Trophoblast cell (in vitro differentiated cells and primary cell): ENCODE results near the gene ILF2.
A peak's percentile ranks its signal among the peaks of the same experiment; 100 is the strongest.
"Not testable (repeated sequence)": the region's sequence is repeated elsewhere in the genome, so short reads cannot be mapped to it uniquely, and the experiment has no call there.

Experiments used
- DNase-seq, 2 donors: peaks; one replicate each; pipeline ENCODE4 v3.0.0-alpha.2; 2016
- H2AFZ ChIP-seq: 2 replicates; pipeline ENCODE4 v1.6.1; 2013; ENCODE audit warnings: low read length, moderate library complexity, mild to moderate bottlenecking; ENCODE audit not compliant: insufficient read depth, poor library complexity
- H2AK5ac ChIP-seq: 2 replicates; pipeline ENCODE4 v1.6.1; 2013; ENCODE audit warnings: mild to moderate bottlenecking, low read length
- H2BK120ac ChIP-seq: 2 replicates; pipeline ENCODE4 v1.6.1; 2013; ENCODE audit warnings: low read length, mild to moderate bottlenecking, moderate library complexity; ENCODE audit not compliant: insufficient read depth, poor library complexity
- H2BK12ac ChIP-seq: 2 replicates; pipeline ENCODE4 v1.6.1; 2013; ENCODE audit warnings: mild to moderate bottlenecking, low read length, moderate library complexity
- H2BK5ac ChIP-seq: 2 replicates; pipeline ENCODE4 v1.6.1; 2013; ENCODE audit warnings: low read length, low read depth, moderate library complexity, mild to moderate bottlenecking; ENCODE audit not compliant: poor library complexity
- H3K14ac ChIP-seq: 2 replicates; pipeline ENCODE4 v1.6.1; 2013; ENCODE audit warnings: mild to moderate bottlenecking, low read length
- H3K18ac ChIP-seq: 2 replicates; pipeline ENCODE4 v1.6.1; 2013; ENCODE audit warnings: mild to moderate bottlenecking, low read length
- H3K23ac ChIP-seq: 2 replicates; pipeline ENCODE4 v1.6.1; 2013; ENCODE audit warnings: low read length
- H3K27ac ChIP-seq: 2 replicates; pipeline ENCODE4 v1.5.1; 2013; ENCODE audit warnings: low read depth, mild to moderate bottlenecking, inconsistent platforms, low read length, moderate library complexity
- H3K27me3 ChIP-seq: 2 replicates; pipeline ENCODE4 v1.6.1; 2013; ENCODE audit warnings: inconsistent platforms, mild to moderate bottlenecking, low read length, moderate library complexity; ENCODE audit not compliant: insufficient read depth
- H3K36me3 ChIP-seq, 2 experiments: 1 replicate in 1 of 2; 2 replicates in 1 of 2; pipeline ENCODE4 v1.6.1; 2013; ENCODE audit warnings: low read length in 2 of 2, mild to moderate bottlenecking in 2 of 2, moderate library complexity in 1 of 2; ENCODE audit not compliant: insufficient read depth in 2 of 2, control insufficient read depth in 1 of 2
- H3K4ac ChIP-seq: 2 replicates; pipeline ENCODE4 v1.6.1; 2013; ENCODE audit warnings: low read depth, mild to moderate bottlenecking, low read length, moderate library complexity
- H3K4me1 ChIP-seq, 2 experiments: 1 replicate in 1 of 2; 2 replicates in 1 of 2; pipeline ENCODE4 v1.6.1; 2013; ENCODE audit warnings: low read length in 2 of 2, mild to moderate bottlenecking in 2 of 2, moderate library complexity in 1 of 2; ENCODE audit not compliant: insufficient read depth in 2 of 2, control insufficient read depth in 1 of 2
- H3K4me2 ChIP-seq: 2 replicates; pipeline ENCODE4 v1.6.1; 2013; ENCODE audit warnings: inconsistent platforms, mild to moderate bottlenecking, low read length, moderate library complexity
- H3K4me3 ChIP-seq: 2 replicates; pipeline ENCODE4 v1.5.1; 2013; ENCODE audit warnings: mild to moderate bottlenecking, low read depth, low read length, inconsistent platforms
- H3K79me1 ChIP-seq: one replicate; pipeline ENCODE4 v1.6.1; 2013; ENCODE audit warnings: low read length
- H3K79me2 ChIP-seq: 2 replicates; pipeline ENCODE4 v1.6.1; 2013; ENCODE audit warnings: low read length, mild to moderate bottlenecking; ENCODE audit not compliant: control insufficient read depth, insufficient read depth, poor library complexity
- H3K9ac ChIP-seq: 2 replicates; pipeline ENCODE4 v1.6.1; 2013; ENCODE audit warnings: mild to moderate bottlenecking, low read length
- H3K9me3 ChIP-seq: 2 replicates; pipeline ENCODE4 v1.6.1; 2013; ENCODE audit warnings: low read depth, mild to moderate bottlenecking, control low read depth, inconsistent platforms, low read length; ENCODE audit not compliant: insufficient read depth
- H4K12ac ChIP-seq: 2 replicates; pipeline ENCODE4 v1.6.1; 2013; ENCODE audit warnings: low read depth, mild to moderate bottlenecking, low read length, moderate library complexity
- H4K8ac ChIP-seq: 2 replicates; pipeline ENCODE4 v1.6.1; 2013; ENCODE audit warnings: low read depth, mild to moderate bottlenecking, low read length, moderate library complexity
- H4K91ac ChIP-seq: one replicate; pipeline ENCODE4 v1.6.1; 2013; ENCODE audit warnings: low read depth, mild to moderate bottlenecking, low read length, moderate library complexity
- WGBS: extraction: QIAGEN DNeasy Blood & Tissue Kit; methylation state at CpG from one replicate; pipeline ENCODE4 v1.1.7; 2013; ENCODE audit warnings: missing lambda C conversion rate; ENCODE audit not compliant: insufficient read length, insufficient coverage; ENCODE audit errors: extremely low coverage; 5-methylcytosine and 5-hydroxymethylcytosine counted together

ILF2 gene

DNA sequence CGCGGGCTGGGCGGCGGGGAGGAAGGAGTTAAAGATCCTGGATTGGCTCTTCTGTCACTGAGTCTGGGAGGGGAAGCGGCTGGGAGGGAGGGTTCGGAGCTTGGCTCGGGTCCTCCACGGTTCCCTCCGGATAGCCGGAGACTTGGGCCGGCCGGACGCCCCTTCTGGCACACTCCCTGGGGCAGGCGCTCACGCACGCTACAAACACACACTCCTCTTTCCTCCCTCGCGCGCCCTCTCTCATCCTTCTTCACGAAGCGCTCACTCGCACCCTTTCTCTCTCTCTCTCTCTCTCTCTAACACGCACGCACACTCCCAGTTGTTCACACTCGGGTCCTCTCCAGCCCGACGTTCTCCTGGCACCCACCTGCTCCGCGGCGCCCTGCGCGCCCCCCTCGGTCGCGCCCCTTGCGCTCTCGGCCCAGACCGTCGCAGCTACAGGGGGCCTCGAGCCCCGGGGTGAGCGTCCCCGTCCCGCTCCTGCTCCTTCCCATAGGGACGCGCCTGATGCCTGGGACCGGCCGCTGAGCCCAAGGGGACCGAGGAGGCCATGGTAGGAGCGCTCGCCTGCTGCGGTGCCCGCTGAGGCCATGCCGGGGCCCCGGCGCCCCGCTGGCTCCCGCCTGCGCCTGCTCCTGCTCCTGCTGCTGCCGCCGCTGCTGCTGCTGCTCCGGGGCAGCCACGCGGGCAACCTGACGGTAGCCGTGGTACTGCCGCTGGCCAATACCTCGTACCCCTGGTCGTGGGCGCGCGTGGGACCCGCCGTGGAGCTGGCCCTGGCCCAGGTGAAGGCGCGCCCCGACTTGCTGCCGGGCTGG is 7.9 kb upstream of the ILF2 start, which contains the start of gene NPR1:
Gene NPR1, plus strand, starts transcription at position 170 of the 818 bp plus-strand sequence. Its CDS starts 421 bp downstream, at position 591.
- no peak for DNase-seq
- Histone ChIP-seq H4K8ac (no peak within 1 kb of the TSS), H4K12ac (no peak within 1 kb of the TSS), H3K4me3 (peak within 1 kb of the TSS; percentile 33), H3K27me3 (peaks cover 28% of the 10 kb centered on the region), H3K9ac (no peak within 1 kb of the TSS), H3K27ac (no peak within 1 kb of the TSS), H3K79me1 (no peaks in the 10 kb centered on the region), H2BK5ac (no peak within 1 kb of the TSS), H3K4ac (no peak within 1 kb of the TSS), H2AFZ (peak within 1 kb of the TSS; percentile 24), H2AK5ac (no peak within 1 kb of the TSS), H3K36me3 (no peaks in the 10 kb centered on the region), H2BK120ac (no peak within 1 kb of the TSS), H3K4me2 (peak within 1 kb of the TSS; percentile 65), H2BK12ac (no peak within 1 kb of the TSS), H3K79me2 (no peaks in the 10 kb centered on the region), H4K91ac (no peak within 1 kb of the TSS), H3K18ac (no peak within 1 kb of the TSS), H3K23ac (no peak within 1 kb of the TSS), H3K14ac (no peak within 1 kb of the TSS), H3K9me3 (peaks cover 3% of the 10 kb centered on the region), H3K4me1 (peaks cover 9 to 17% of the 10 kb centered on the region in 2 experiments)
- no CpG with 5 or more reads among the region's 78 CpGs for WGBS

GRCh38 chr1:153677718-153678518 is 7.1 kb upstream of the ILF2 start:
- H2BK120ac ChIP-seq, result no peak overlapping the region
- DNase-seq, result peak in 1 of 2 donors; percentile 61
- H3K23ac ChIP-seq, result no peak overlapping the region
- H3K4me3 ChIP-seq, result peak overlapping the region; percentile 33
- H2BK5ac ChIP-seq, result no peak overlapping the region
- no peak overlapping the region for H4K91ac ChIP-seq
- no CpG with 5 or more reads among the region's 29 CpGs for WGBS
- H3K79me2 ChIP-seq, result no peaks in the 10 kb centered on the region
- no peak overlapping the region for H3K4ac ChIP-seq
- H2AK5ac ChIP-seq, result no peak overlapping the region
- H4K12ac ChIP-seq, result no peak overlapping the region
- H2BK12ac ChIP-seq, result no peak overlapping the region
- H3K79me1 ChIP-seq, result no peaks in the 10 kb centered on the region
- no peak overlapping the region for H3K27ac ChIP-seq
- peaks cover 9 to 17% of the 10 kb centered on the region in 2 experiments for H3K4me1 ChIP-seq
- H3K9me3 ChIP-seq, result peaks cover 3% of the 10 kb centered on the region
- H3K36me3 ChIP-seq, result no peaks in the 10 kb centered on the region
- no peak overlapping the region for H4K8ac ChIP-seq
- H3K14ac ChIP-seq, result no peak overlapping the region
- H3K18ac ChIP-seq, result no peak overlapping the region
- no peak overlapping the region for H3K9ac ChIP-seq
- H3K27me3 ChIP-seq, result peaks cover 28% of the 10 kb centered on the region
- peak overlapping the region; percentile 65 for H3K4me2 ChIP-seq
- no peak overlapping the region for H2AFZ ChIP-seq

DNA sequence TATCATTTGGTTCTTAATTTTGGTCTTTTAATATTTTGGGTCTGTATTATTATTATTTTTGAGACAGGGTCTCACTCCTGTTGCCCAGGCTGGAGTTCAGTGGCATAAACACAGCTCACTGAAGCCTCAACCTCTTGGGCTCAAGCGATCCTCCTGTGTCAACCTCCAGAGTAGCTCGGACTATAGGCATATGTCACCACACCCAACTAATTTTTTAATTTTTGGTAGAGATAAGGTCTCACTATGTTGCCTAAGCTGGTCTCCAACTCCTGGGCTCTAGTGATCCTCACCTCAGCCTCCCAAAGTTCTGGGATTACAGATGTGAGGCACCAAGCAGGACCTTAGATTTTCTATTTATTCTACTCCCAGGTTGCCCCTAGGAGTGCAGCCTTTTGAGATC is 2.7 kb upstream of the ILF2 start:
- Histone ChIP-seq H3K4ac (no peak overlapping the region), H3K4me3 (no peak overlapping the region), H3K27ac (no peak overlapping the region), H2AK5ac (no peak overlapping the region), H4K8ac (no peak overlapping the region), H3K9me3 (no peaks in the 10 kb centered on the region), H3K23ac (no peak overlapping the region), H3K79me2 (peaks cover 8% of the 10 kb centered on the region), H3K36me3 (peaks cover 8 to 9% of the 10 kb centered on the region in 2 experiments), H3K18ac (no peak overlapping the region), H3K27me3 (peaks cover 6% of the 10 kb centered on the region), H3K4me2 (no peak overlapping the region), H2AFZ (no peak overlapping the region), H2BK12ac (no peak overlapping the region), H4K12ac (no peak overlapping the region), H4K91ac (no peak overlapping the region), H2BK5ac (no peak overlapping the region), H3K79me1 (peaks cover 5% of the 10 kb centered on the region), H3K14ac (no peak overlapping the region), H3K4me1 (peaks cover 3 to 7% of the 10 kb centered on the region in 2 experiments), H2BK120ac (no peak overlapping the region), H3K9ac (no peak overlapping the region)
- whole genome bisulfite sequencing, result no CpG with 5 or more reads among the region's 2 CpGs
- no peak for DNase-seq

- not testable (repeated sequence) for H3K18ac ChIP-seq, H3K23ac ChIP-seq, H3K27me3 ChIP-seq, H4K91ac ChIP-seq, H2AK5ac ChIP-seq, H3K4ac ChIP-seq, H4K12ac ChIP-seq, H3K9ac ChIP-seq, H3K79me1 ChIP-seq, H4K8ac ChIP-seq, H2BK5ac ChIP-seq, H3K14ac ChIP-seq, H3K4me1 ChIP-seq, H2BK12ac ChIP-seq, H3K79me2 ChIP-seq, H3K9me3 ChIP-seq, H2BK120ac ChIP-seq
- peak in 1 of 2 donors; percentile 36 for DNase-seq
- WGBS, result no CpG with 5 or more reads among the region's 28 CpGs
- Histone ChIP-seq H3K36me3 (peaks cover 18 to 22% of the 10 kb centered on the region in 2 experiments), H3K4me3 (peak overlapping the region; percentile 60), H3K4me2 (peak overlapping the region; percentile 70), H3K27ac (peak overlapping the region; percentile 32), H2AFZ (peak overlapping the region; percentile 45)
These were observed 998 bp upstream of the ILF2 start for GRCh38 chr1:153671628-153672353.
